NCI-H82 treated with DMSO at 0.1 percent for 48 hours (cell line): ENCODE measurements around the gene MYO3A.
"Not testable (repeated sequence)": the region's sequence is repeated elsewhere in the genome, so short reads cannot be mapped to it uniquely, and the experiment has no call there.

Experiments used
- DNase-seq: peaks from one replicate; lab custom pipeline; 2025; ENCODE audit not compliant: unreplicated experiment; lab: John Stamatoyannopoulos, UW

MYO3A gene

GRCh38 chr10:25974897-25975459, 40.9 kb downstream of the MYO3A start:
- no peak for DNase-seq

GRCh38 chr10:25978771-25979170, 44.7 kb downstream of the MYO3A start:
- no peak for DNase-seq

- DNase-seq = no peak
These were observed 48.1 kb downstream of the MYO3A start for GRCh38 chr10:25982107-25982506.

GRCh38 chr10:25988583-25988982, 54.6 kb downstream of the MYO3A start:
- no peak for DNase-seq

GRCh38 chr10:25989951-25990350, 55.9 kb downstream of the MYO3A start:
- DNase-seq = no peak

GRCh38 chr10:25999295-25999981, 65.4 kb downstream of the MYO3A start:
- DNase-seq = no peak

GRCh38 chr10:26000971-26001370, 66.9 kb downstream of the MYO3A start:
- no peak for DNase-seq

- DNase-seq = not testable (repeated sequence)
These were observed 68.4 kb downstream of the MYO3A start for GRCh38 chr10:26002466-26002865.

- DNase-seq = no peak
These were observed 81.1 kb downstream of the MYO3A start for GRCh38 chr10:26015092-26015491.

- no peak for DNase-seq
These were observed 88.8 kb downstream of the MYO3A start for GRCh38 chr10:26022831-26023230.

- DNase-seq = no peak
These were observed 90.3 kb downstream of the MYO3A start for GRCh38 chr10:26024303-26024702.

- DNase-seq = no peak
These were observed 91.5 kb downstream of the MYO3A start for GRCh38 chr10:26025523-26025922.

- no peak for DNase-seq
These were observed 95.8 kb downstream of the MYO3A start for GRCh38 chr10:26029858-26030257.

GRCh38 chr10:26031300-26031699, 97.3 kb downstream of the MYO3A start:
- DNase-seq = no peak

GRCh38 chr10:26043469-26043868, 109.4 kb downstream of the MYO3A start:
- DNase-seq = no peak

- DNase-seq = no peak
These were observed 110.2 kb downstream of the MYO3A start for GRCh38 chr10:26044141-26044749.

- no peak for DNase-seq
These were observed 112.2 kb downstream of the MYO3A start for GRCh38 chr10:26046073-26046700.

GRCh38 chr10:26048756-26049155, 114.7 kb downstream of the MYO3A start:
- DNase-seq = no peak

- DNase-seq = no peak
These were observed 118.3 kb downstream of the MYO3A start for GRCh38 chr10:26052326-26052725.

GRCh38 chr10:26057466-26057865, 123.4 kb downstream of the MYO3A start:
- no peak for DNase-seq

GRCh38 chr10:26064106-26064505, 130.1 kb downstream of the MYO3A start:
- DNase-seq = no peak

GRCh38 chr10:26067680-26068079, 133.7 kb downstream of the MYO3A start:
- DNase-seq = no peak
